CD14-positive monocyte (primary cell): ENCODE data around the gene KIF26B. TPM values are rescaled to one million over a fixed set of nuclear protein-coding genes. Genes with fewer than 3 reads are reported as not detected.

Experiments used
- DNase-seq, 3 donors: peaks; one replicate each; pipeline ENCODE4 v3.0.0-alpha.2; 2011 to 2022
- H2AFZ ChIP-seq: 2 replicates; pipeline ENCODE4 v1.6.0; 2012; ENCODE audit warnings: mild to moderate bottlenecking, low read depth, low read length, inconsistent platforms; ENCODE audit not compliant: insufficient read depth, poor library complexity, severe bottlenecking
- H3K27ac ChIP-seq, 2 donors: 1 replicate in 1 of 2; 2 replicates in 1 of 2; pipeline ENCODE4 v1.5.1; 2012 to 2013; ENCODE audit warnings: low read length in 2 of 2, control low read depth in 1 of 2, inconsistent platforms in 1 of 2, low read depth in 1 of 2, mild to moderate bottlenecking in 1 of 2
- H3K27me3 ChIP-seq, 2 donors: one replicate each; pipeline versions ENCODE4 v1.6.0 to v1.6.1; 2011 to 2013; ENCODE audit warnings: low read length in 2 of 2; ENCODE audit not compliant: control insufficient read depth in 2 of 2, insufficient read depth in 2 of 2
- H3K36me3 ChIP-seq, 2 donors: replicated peaks in 1 of 2; 1 replicate in 1 of 2; 2 replicates in 1 of 2; pipeline versions ENCODE4 v1.5.1 to v1.6.1; 2012 to 2013; ENCODE audit warnings: low read length in 2 of 2, control low read depth in 1 of 2, inconsistent platforms in 1 of 2, mild to moderate bottlenecking in 1 of 2; ENCODE audit not compliant: insufficient read depth in 2 of 2, control insufficient read depth in 1 of 2
- H3K4me1 ChIP-seq, 2 donors: 1 replicate in 1 of 2; 2 replicates in 1 of 2; pipeline versions ENCODE4 v1.5.1 to v1.6.1; 2012 to 2013; ENCODE audit warnings: low read length in 2 of 2, control low read depth in 1 of 2, inconsistent platforms in 1 of 2, mild to moderate bottlenecking in 1 of 2, moderate library complexity in 1 of 2; ENCODE audit not compliant: insufficient read depth in 2 of 2, control insufficient read depth in 1 of 2
- H3K4me2 ChIP-seq: replicated peaks from 2 replicates; pipeline ENCODE3; 2012; ENCODE audit warnings: low read length, moderate library complexity, mild to moderate bottlenecking; ENCODE audit not compliant: poor library complexity, severe bottlenecking; ENCODE audit errors: extremely low read depth
- H3K4me3 ChIP-seq, 3 experiments: fragments of 200-600 bp in 1 of 3; sonication (generic) in 1 of 3; replicated peaks in 1 of 3; 1 replicate in 2 of 3; 2 replicates in 1 of 3; pipeline ENCODE4 v1.5.1; 2011 to 2013; ENCODE audit warnings: low read length in 3 of 3, mild to moderate bottlenecking in 3 of 3, control low read depth in 2 of 3, low read depth in 2 of 3, inconsistent platforms in 1 of 3, moderate library complexity in 1 of 3
- H3K79me2 ChIP-seq: 2 replicates; pipeline ENCODE4 v1.6.0; 2012; ENCODE audit warnings: mild to moderate bottlenecking, control low read depth, inconsistent platforms, low read length, moderate library complexity; ENCODE audit not compliant: insufficient read depth
- H3K9ac ChIP-seq: 2 replicates; pipeline ENCODE4 v1.6.0; 2017; ENCODE audit warnings: low read length, mild to moderate bottlenecking; ENCODE audit not compliant: insufficient read depth, poor library complexity, severe bottlenecking
- H3K9me3 ChIP-seq, 2 donors: replicated peaks in 1 of 2; 1 replicate in 1 of 2; 2 replicates in 1 of 2; pipeline versions ENCODE4 v1.5.1 to v1.6.1; 2012 to 2013; ENCODE audit warnings: low read length in 2 of 2, control low read depth in 1 of 2; ENCODE audit not compliant: control insufficient read depth in 1 of 2, insufficient read depth in 1 of 2
- H4K20me1 ChIP-seq: 2 replicates; pipeline ENCODE4 v1.6.0; 2012; ENCODE audit warnings: mild to moderate bottlenecking, low read length, control low read depth, moderate library complexity; ENCODE audit not compliant: insufficient read depth
- H3K27ac Mint-ChIP-seq, 7 donors: one replicate each; pipeline ENCODE4 v1.8.0; 2020; ENCODE audit warnings: mild to moderate bottlenecking in 7 of 7, mixed read lengths in 7 of 7, moderate library complexity in 6 of 7, inconsistent platforms in 2 of 7
- H3K27me3 Mint-ChIP-seq, 3 donors: one replicate each; pipeline ENCODE4 v1.8.0; 2021 to 2022; ENCODE audit warnings: low read depth in 3 of 3, mild to moderate bottlenecking in 3 of 3, mixed read lengths in 3 of 3, moderate library complexity in 3 of 3, inconsistent platforms in 1 of 3
- H3K36me3 Mint-ChIP-seq, 2 donors: one replicate each; pipeline ENCODE4 v1.8.0; 2020; ENCODE audit warnings: mixed read lengths in 2 of 2, inconsistent platforms in 1 of 2, mild to moderate bottlenecking in 1 of 2
- H3K4me1 Mint-ChIP-seq: one replicate; pipeline ENCODE4 v1.8.0; 2020; ENCODE audit warnings: mild to moderate bottlenecking, mixed read lengths
- H3K4me3 Mint-ChIP-seq, 2 donors: one replicate each; pipeline ENCODE4 v1.8.0; 2020; ENCODE audit warnings: mild to moderate bottlenecking in 2 of 2, mixed read lengths in 2 of 2, moderate library complexity in 1 of 2
- H3K9me3 Mint-ChIP-seq, 7 donors: one replicate each; pipeline ENCODE4 v1.8.0; 2020 to 2022; ENCODE audit warnings: mixed read lengths in 7 of 7, mild to moderate bottlenecking in 6 of 7, moderate library complexity in 6 of 7, inconsistent platforms in 2 of 7
- WGBS: methylation state at CpG from one replicate; pipeline ENCODE4 v1.1.5; 2013; ENCODE audit warnings: missing lambda C conversion rate; ENCODE audit not compliant: insufficient coverage; 5-methylcytosine and 5-hydroxymethylcytosine counted together
- intact Hi-C, 2 donors: fragments of 100-400 bp; cut with micrococcal nuclease; formaldehyde crosslinking; loops; one replicate each; pipeline versions ENCODE4 v1.15.0 to v1.15.1; 2023
- polyA plus RNA-seq, 3 donors: library from polyadenylated mRNA; depleted of rRNA in 1 of 3; unstranded in 2 of 3; stranded (reverse) in 1 of 3; fragments of 300-500 nt in 2 of 3; fragments of >200 nt in 1 of 3; fragmentation: Illumina TruSeq in 2 of 3; gene quantifications; 1 replicate in 2 of 3; 2 replicates in 1 of 3; pipeline ENCODE4 v1.2.3, GENCODE V29; 2012 to 2021
- TF ChIP-seq, protein P1 (sequence below): fragments of 200-600 bp; IDR thresholded peaks from one replicate; pipeline ENCODE4 v1.8.0; 2022; ENCODE audit warnings: antibody characterized with exemption, mild to moderate bottlenecking

The KIF26B gene
- polyA plus RNA-seq, 3 donors: 0.01 to 0.05 TPM; not detected in 1

DNA sequence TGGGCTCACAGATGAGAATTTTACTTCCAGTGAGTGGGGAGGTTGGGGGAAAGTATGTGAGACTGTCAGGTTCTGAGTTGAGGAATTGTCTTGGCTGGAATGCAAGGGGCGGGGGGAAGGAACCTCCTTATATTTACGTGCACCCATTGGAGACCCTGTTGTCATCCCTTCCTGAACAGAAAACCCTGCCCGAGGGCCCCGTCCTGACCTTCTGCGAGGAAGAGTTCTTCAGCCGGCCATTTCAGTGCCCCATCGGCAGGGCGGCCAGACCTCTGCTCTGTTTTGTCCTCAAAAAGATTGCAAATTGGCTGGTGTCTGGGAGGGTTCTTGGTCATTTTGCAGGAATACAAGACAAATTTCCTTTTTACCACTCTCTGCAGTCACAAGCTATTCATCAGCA, 7.1 kb downstream of the KIF26B start:
- Mint-ChIP-seq H3K27ac (no peak overlapping the region), H3K27me3 (peaks cover 56 to 89% (median 57%) of the 10 kb centered on the region in 3 donors), H3K9me3 (peaks cover 3 to 15% (median 10%) of the 10 kb centered on the region in 7 donors), H3K4me1 (peaks cover 14% of the 10 kb centered on the region), H3K36me3 (peaks cover 0 to 2% of the 10 kb centered on the region in 2 donors), H3K4me3 (peak overlapping the region in 1 of 2 donors; percentile 13)
- Histone ChIP-seq H3K27me3 (peaks cover 51 to 60% of the 10 kb centered on the region in 2 donors), H3K79me2 (no peaks in the 10 kb centered on the region), H3K9me3 (peaks cover 0 to 16% of the 10 kb centered on the region in 2 donors), H3K4me1 (peaks cover 10 to 15% of the 10 kb centered on the region in 2 donors), H3K27ac (no peak overlapping the region), H3K4me3 (no peak overlapping the region), H3K9ac (no peak overlapping the region), H4K20me1 (no peaks in the 10 kb centered on the region), H3K4me2 (no peak overlapping the region), H2AFZ (no peak overlapping the region), H3K36me3 (no peaks in the 10 kb centered on the region)
- DNase-seq: no peak
- intact Hi-C loops: no loop called here
- 92% methylated on average over 7 of the region's 8 CpGs for WGBS
- TF ChIP-seq, protein P1, sequence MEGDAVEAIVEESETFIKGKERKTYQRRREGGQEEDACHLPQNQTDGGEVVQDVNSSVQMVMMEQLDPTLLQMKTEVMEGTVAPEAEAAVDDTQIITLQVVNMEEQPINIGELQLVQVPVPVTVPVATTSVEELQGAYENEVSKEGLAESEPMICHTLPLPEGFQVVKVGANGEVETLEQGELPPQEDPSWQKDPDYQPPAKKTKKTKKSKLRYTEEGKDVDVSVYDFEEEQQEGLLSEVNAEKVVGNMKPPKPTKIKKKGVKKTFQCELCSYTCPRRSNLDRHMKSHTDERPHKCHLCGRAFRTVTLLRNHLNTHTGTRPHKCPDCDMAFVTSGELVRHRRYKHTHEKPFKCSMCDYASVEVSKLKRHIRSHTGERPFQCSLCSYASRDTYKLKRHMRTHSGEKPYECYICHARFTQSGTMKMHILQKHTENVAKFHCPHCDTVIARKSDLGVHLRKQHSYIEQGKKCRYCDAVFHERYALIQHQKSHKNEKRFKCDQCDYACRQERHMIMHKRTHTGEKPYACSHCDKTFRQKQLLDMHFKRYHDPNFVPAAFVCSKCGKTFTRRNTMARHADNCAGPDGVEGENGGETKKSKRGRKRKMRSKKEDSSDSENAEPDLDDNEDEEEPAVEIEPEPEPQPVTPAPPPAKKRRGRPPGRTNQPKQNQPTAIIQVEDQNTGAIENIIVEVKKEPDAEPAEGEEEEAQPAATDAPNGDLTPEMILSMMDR: no peak

DNA sequence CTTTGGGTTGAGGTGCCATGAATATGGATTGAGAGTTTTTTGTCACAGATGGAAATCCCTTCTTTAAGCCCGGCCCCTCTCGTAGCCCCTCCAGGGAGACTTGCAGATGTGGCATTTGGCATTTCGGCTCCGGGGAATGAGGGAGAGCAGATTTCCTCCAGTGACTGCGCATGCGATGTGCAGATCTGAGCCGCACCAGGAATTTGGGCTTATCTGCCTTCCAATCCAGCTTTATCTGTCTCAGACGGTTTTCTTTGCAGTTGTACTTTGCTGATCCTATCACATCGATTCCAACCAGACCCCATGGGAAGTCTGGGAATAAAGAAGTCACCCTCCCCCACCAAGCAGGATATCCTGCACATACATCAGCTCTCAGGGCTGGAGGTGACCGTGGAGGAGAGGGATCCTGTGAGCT, 11.7 kb downstream of the KIF26B start:
- Mint-ChIP-seq H3K27me3 (peaks cover 31 to 52% (median 44%) of the 10 kb centered on the region in 3 donors), H3K36me3 (peaks cover 0 to 2% of the 10 kb centered on the region in 2 donors), H3K4me3 (peak overlapping the region; percentile 66 to 87), H3K4me1 (peaks cover 44% of the 10 kb centered on the region), H3K9me3 (peaks cover 2 to 16% (median 10%) of the 10 kb centered on the region in 7 donors), H3K27ac (peak overlapping the region in 1 of 7 donors; percentile 14)
- H3K9ac ChIP-seq: no peak overlapping the region
- H3K27ac ChIP-seq: no peak overlapping the region
- TF ChIP-seq, protein P1: no peak
- H4K20me1 ChIP-seq: no peaks in the 10 kb centered on the region
- H3K4me2 ChIP-seq: peak overlapping the region; percentile 65
- intact Hi-C loops: no loop called here
- H3K36me3 ChIP-seq: no peaks in the 10 kb centered on the region
- H3K79me2 ChIP-seq: no peaks in the 10 kb centered on the region
- WGBS: 40% methylated on average over 2 of the region's 10 CpGs
- no peak for DNase-seq
- H2AFZ ChIP-seq: peak overlapping the region; percentile 8
- peaks cover 37 to 40% of the 10 kb centered on the region in 2 donors for H3K4me1 ChIP-seq
- H3K27me3 ChIP-seq: peaks cover 16 to 19% of the 10 kb centered on the region in 2 donors
- no peaks in the 10 kb centered on the region for H3K9me3 ChIP-seq
- H3K4me3 ChIP-seq: peak overlapping the region in 1 of 3 experiments; percentile 47
